Natural killer cell (primary cell): Measurements from ENCODE around the gene DOCK10. TPM values are rescaled to one million over a fixed set of nuclear protein-coding genes. Genes with fewer than 3 reads are reported as not detected.
A peak's percentile ranks its signal among the peaks of the same experiment; 100 is the strongest.

Experiments
- ATAC-seq, 3 donors: fragments of 150-1000 bp in 2 of 3; fragments of 200-7000 bp in 1 of 3; cut with Tn5 transposase; 1 replicate in 1 of 3; 2 replicates in 2 of 3; pipeline ENCODE4 v1.10.0; 2021; ENCODE audit warnings: mild to moderate bottlenecking in 2 of 3, moderate library complexity in 2 of 3
- DNase-seq, 2 donors: peaks; one replicate each; pipeline versions ENCODE4 v3.0.0 to v3.0.0-alpha.2; 2013 to 2021; ENCODE audit warnings: mixed read lengths in 1 of 2
- H3K27ac ChIP-seq: one replicate; pipeline ENCODE4 v1.5.1; 2013; ENCODE audit warnings: mild to moderate bottlenecking, low read length
- H3K27me3 ChIP-seq: one replicate; pipeline ENCODE4 v1.6.1; 2013; ENCODE audit warnings: low read length; ENCODE audit not compliant: control insufficient read depth, insufficient read depth
- H3K36me3 ChIP-seq: one replicate; pipeline ENCODE4 v1.6.1; 2013; ENCODE audit warnings: low read length; ENCODE audit not compliant: control insufficient read depth, insufficient read depth
- H3K4me1 ChIP-seq: one replicate; pipeline ENCODE4 v1.6.1; 2013; ENCODE audit warnings: low read length; ENCODE audit not compliant: control insufficient read depth, insufficient read depth
- H3K4me3 ChIP-seq: one replicate; pipeline ENCODE4 v1.5.1; 2013; ENCODE audit warnings: low read length
- H3K9me3 ChIP-seq: one replicate; pipeline ENCODE4 v1.6.1; 2013; ENCODE audit warnings: low read length; ENCODE audit not compliant: control insufficient read depth, insufficient read depth
- H3K27ac Mint-ChIP-seq, 2 donors: one replicate each; pipeline ENCODE4 v1.8.0; 2022; ENCODE audit warnings: mild to moderate bottlenecking in 2 of 2, mixed read lengths in 2 of 2, moderate library complexity in 1 of 2
- H3K27me3 Mint-ChIP-seq, 2 donors: one replicate each; pipeline ENCODE4 v1.8.0; 2022; ENCODE audit warnings: low read depth in 2 of 2, mixed read lengths in 2 of 2
- H3K36me3 Mint-ChIP-seq: one replicate; pipeline ENCODE4 v1.8.0; 2022; ENCODE audit warnings: mixed read lengths
- H3K4me1 Mint-ChIP-seq, 2 donors: one replicate each; pipeline ENCODE4 v1.8.0; 2022; ENCODE audit warnings: mixed read lengths in 2 of 2
- H3K4me3 Mint-ChIP-seq: one replicate; pipeline ENCODE4 v1.8.0; 2022; ENCODE audit warnings: mild to moderate bottlenecking, moderate library complexity, mixed read lengths
- H3K9me3 Mint-ChIP-seq, 2 donors: one replicate each; pipeline ENCODE4 v1.8.0; 2022; ENCODE audit warnings: mixed read lengths in 2 of 2
- CTCF ChIP-seq: fragments of 200-600 bp; IDR thresholded peaks from one replicate; pipeline ENCODE4 v1.8.0; 2022; ENCODE audit warnings: antibody characterized with exemption
- WGBS: methylation state at CpG from one replicate; pipeline ENCODE4 v1.1.7; 2013; ENCODE audit warnings: missing lambda C conversion rate; ENCODE audit not compliant: insufficient coverage; 5-methylcytosine and 5-hydroxymethylcytosine counted together
- intact Hi-C: fragments of 100-400 bp; cut with micrococcal nuclease; formaldehyde crosslinking; loops from one replicate; pipeline ENCODE4 v1.14.2; 2022
- total RNA-seq, 4 donors: library from RNA; stranded (reverse); fragments of 120-200 nt in 1 of 4; gene quantifications; one replicate each; pipeline versions ENCODE4 v1.2.3 to v1.2.4, GENCODE V29; 2013 to 2022

DOCK10 gene
- total RNA-seq, 3 donors from 2014 or later (not counting 1 experiment from before 2014, with no cell fraction given): 181 to 213 (median 182) TPM

- DNase-seq (no peak), ATAC-seq (no peak)
- Histone ChIP-seq H3K27ac (no peak overlapping the region), H3K27me3 (no peaks in the 10 kb centered on the region), H3K9me3 (no peaks in the 10 kb centered on the region), H3K4me1 (peaks cover 41% of the 10 kb centered on the region), H3K36me3 (peaks cover 11% of the 10 kb centered on the region), H3K4me3 (no peak overlapping the region)
- intact Hi-C loops: no loop called here
- H3K36me3 Mint-ChIP-seq: no peaks in the 10 kb centered on the region
- no peak for TF ChIP-seq CTCF
- peak overlapping the region; percentile 25 for H3K4me3 Mint-ChIP-seq
- peaks cover 74% of the 10 kb centered on the region in 2 donors for H3K4me1 Mint-ChIP-seq
- H3K9me3 Mint-ChIP-seq: no peaks in the 10 kb centered on the region
- peak overlapping the region; percentile 67 to 84 for H3K27ac Mint-ChIP-seq
- no peaks in the 10 kb centered on the region for H3K27me3 Mint-ChIP-seq
Observed at GRCh38 chr2:225032246-225032645, 10.0 kb downstream of the DOCK10 start.

GRCh38 chr2:225031599-225031998, 10.7 kb downstream of the DOCK10 start:
- intact Hi-C loops: no loop called here

GRCh38 chr2:225030893-225031292, 11.4 kb downstream of the DOCK10 start:
- Histone ChIP-seq H3K27ac (peak overlapping the region; percentile 22), H3K4me3 (no peak overlapping the region), H3K4me1 (peaks cover 54% of the 10 kb centered on the region), H3K9me3 (no peaks in the 10 kb centered on the region), H3K36me3 (peaks cover 11% of the 10 kb centered on the region), H3K27me3 (no peaks in the 10 kb centered on the region)
- H3K27me3 Mint-ChIP-seq: no peaks in the 10 kb centered on the region
- ATAC-seq: no peak
- no peaks in the 10 kb centered on the region for H3K9me3 Mint-ChIP-seq
- no peak for DNase-seq
- peaks cover 74% of the 10 kb centered on the region in 2 donors for H3K4me1 Mint-ChIP-seq
- no peaks in the 10 kb centered on the region for H3K36me3 Mint-ChIP-seq
- H3K27ac Mint-ChIP-seq: peak overlapping the region; percentile 84 to 87
- peak overlapping the region; percentile 31 for H3K4me3 Mint-ChIP-seq
- TF ChIP-seq CTCF: no peak
- 95% methylated on average over 1 of the region's 1 CpG for WGBS
- intact Hi-C loops: loop anchor here (1.0 kb wide), 1 partner anchor 10 kb away; no protein-coding TSS in a partner anchor

More at GRCh38 chr2:225031599-225031998, 10.7 kb downstream of the DOCK10 start:
- WGBS: 82% methylated on average over 4 of the region's 4 CpGs
- peak overlapping the region; percentile 84 to 87 for H3K27ac Mint-ChIP-seq
- peaks cover 47% of the 10 kb centered on the region for H3K4me1 ChIP-seq
- no peaks in the 10 kb centered on the region for H3K27me3 Mint-ChIP-seq
- ATAC-seq (no peak), DNase-seq (no peak)
- peaks cover 74% of the 10 kb centered on the region in 2 donors for H3K4me1 Mint-ChIP-seq
- no peak overlapping the region for H3K27ac ChIP-seq
- no peaks in the 10 kb centered on the region for H3K36me3 Mint-ChIP-seq
- H3K4me3 Mint-ChIP-seq: peak overlapping the region; percentile 31
- no peaks in the 10 kb centered on the region for H3K9me3 ChIP-seq
- H3K36me3 ChIP-seq: peaks cover 11% of the 10 kb centered on the region
- H3K27me3 ChIP-seq: no peaks in the 10 kb centered on the region
- no peaks in the 10 kb centered on the region for H3K9me3 Mint-ChIP-seq
- no peak for TF ChIP-seq CTCF
- H3K4me3 ChIP-seq: no peak overlapping the region

- no peaks in the 10 kb centered on the region for H3K36me3 Mint-ChIP-seq
Observed at GRCh38 chr2:225030203-225030602, 12.1 kb downstream of the DOCK10 start.

More at GRCh38 chr2:225030203-225030602, 12.1 kb downstream of the DOCK10 start:
- H3K27ac Mint-ChIP-seq: peak overlapping the region; percentile 84 to 87
- Histone ChIP-seq H3K4me1 (peaks cover 56% of the 10 kb centered on the region), H3K36me3 (peaks cover 11% of the 10 kb centered on the region), H3K27ac (peak overlapping the region; percentile 51), H3K9me3 (no peaks in the 10 kb centered on the region), H3K27me3 (no peaks in the 10 kb centered on the region), H3K4me3 (no peak overlapping the region)
- ATAC-seq (peak; percentile 69 to 83 (median 83)), DNase-seq (peak; percentile 40 to 55)
- peak overlapping the region; percentile 69 for H3K4me3 Mint-ChIP-seq
- no peaks in the 10 kb centered on the region for H3K9me3 Mint-ChIP-seq
- WGBS: 33% methylated on average over 5 of the region's 8 CpGs
- H3K27me3 Mint-ChIP-seq: no peaks in the 10 kb centered on the region
- intact Hi-C loops: loop anchor here (1.0 kb wide), 1 partner anchor 11 kb away; no protein-coding TSS in a partner anchor
- TF ChIP-seq CTCF: no peak
- peaks cover 76% of the 10 kb centered on the region in 2 donors for H3K4me1 Mint-ChIP-seq
